Vagina (tissue), 2 donors: Measurements from ENCODE around the gene STYXL1.

Experiments
- POLR2A ChIP-seq, 2 donors: fragments of 450-650 bp; IDR thresholded peaks; one replicate each; pipeline ENCODE4 v1.6.1; 2017; ENCODE audit warnings: antibody characterized with exemption in 2 of 2, mild to moderate bottlenecking in 2 of 2, moderate library complexity in 2 of 2
- TF ChIP-seq, protein P1 (sequence below), 3 experiments: fragments of 450-650 bp in 2 of 3; fragments of 200-600 bp in 1 of 3; sonication (generic) in 1 of 3; IDR thresholded peaks; one replicate each; pipeline ENCODE4 v1.5.1; 2017 to 2019; ENCODE audit warnings: antibody characterized with exemption in 3 of 3, mild to moderate bottlenecking in 2 of 3, moderate library complexity in 2 of 3

DNA sequence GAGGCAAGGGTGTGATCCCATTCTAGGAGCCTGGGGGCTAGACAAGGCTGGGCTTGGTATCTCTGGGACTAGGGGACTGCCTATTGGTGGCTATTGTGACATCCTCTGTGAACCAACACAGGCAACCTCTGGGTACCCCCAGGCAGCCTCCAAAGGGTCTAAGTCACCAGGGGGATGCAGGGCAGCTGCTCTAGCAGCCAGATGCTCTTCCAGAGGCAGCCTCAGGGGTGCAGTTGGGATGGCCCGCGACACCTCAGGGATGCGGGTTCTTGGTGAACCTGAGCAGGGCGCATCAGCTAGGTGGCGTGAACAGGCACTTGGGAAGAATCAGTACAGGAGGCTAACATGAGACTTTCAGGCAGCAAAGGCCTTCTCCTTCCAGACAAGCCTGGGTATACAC lies 51.8 kb downstream of the STYXL1 start:
- no peak for TF ChIP-seq POLR2A (IDR thresholded peaks at IDR 0.05)
- TF ChIP-seq, protein P1, sequence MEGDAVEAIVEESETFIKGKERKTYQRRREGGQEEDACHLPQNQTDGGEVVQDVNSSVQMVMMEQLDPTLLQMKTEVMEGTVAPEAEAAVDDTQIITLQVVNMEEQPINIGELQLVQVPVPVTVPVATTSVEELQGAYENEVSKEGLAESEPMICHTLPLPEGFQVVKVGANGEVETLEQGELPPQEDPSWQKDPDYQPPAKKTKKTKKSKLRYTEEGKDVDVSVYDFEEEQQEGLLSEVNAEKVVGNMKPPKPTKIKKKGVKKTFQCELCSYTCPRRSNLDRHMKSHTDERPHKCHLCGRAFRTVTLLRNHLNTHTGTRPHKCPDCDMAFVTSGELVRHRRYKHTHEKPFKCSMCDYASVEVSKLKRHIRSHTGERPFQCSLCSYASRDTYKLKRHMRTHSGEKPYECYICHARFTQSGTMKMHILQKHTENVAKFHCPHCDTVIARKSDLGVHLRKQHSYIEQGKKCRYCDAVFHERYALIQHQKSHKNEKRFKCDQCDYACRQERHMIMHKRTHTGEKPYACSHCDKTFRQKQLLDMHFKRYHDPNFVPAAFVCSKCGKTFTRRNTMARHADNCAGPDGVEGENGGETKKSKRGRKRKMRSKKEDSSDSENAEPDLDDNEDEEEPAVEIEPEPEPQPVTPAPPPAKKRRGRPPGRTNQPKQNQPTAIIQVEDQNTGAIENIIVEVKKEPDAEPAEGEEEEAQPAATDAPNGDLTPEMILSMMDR (IDR thresholded peaks at IDR 0.05): no peak
